HG02981 (cell line): Measurements from ENCODE around the gene EIF3B.
"Not testable (repeated sequence)": the region's sequence is repeated elsewhere in the genome, so short reads cannot be mapped to it uniquely, and the experiment has no call there.

Experiments used
- ATAC-seq: cut with Tn5 transposase; IDR thresholded peaks from one replicate; pipeline ENCODE4 v1.9.1; 2021; ENCODE audit warnings: mild to moderate bottlenecking, moderate library complexity; ENCODE audit not compliant: unreplicated experiment

EIF3B gene

GRCh38 chr7:2347351-2348063 lies 7.1 kb upstream of the EIF3B start:
- ATAC-seq, result not testable (repeated sequence)

GRCh38 chr7:2350055-2350454 lies 4.6 kb upstream of the EIF3B start:
- no peak for ATAC-seq

- no peak for ATAC-seq
These were observed 3.8 kb upstream of the EIF3B start for GRCh38 chr7:2350861-2351260.

- peak; percentile 3 for ATAC-seq
These were observed 1.3 kb upstream of the EIF3B start for GRCh38 chr7:2353113-2353935.

GRCh38 chr7:2353936-2354185 lies 766 bp upstream of the EIF3B start:
- peak; percentile 46 for ATAC-seq

- peak; percentile 7 for ATAC-seq
These were observed 495 bp downstream of the EIF3B start for GRCh38 chr7:2354939-2355704.

- no peak for ATAC-seq
These were observed 1.0 kb downstream of the EIF3B start for GRCh38 chr7:2355705-2356008.

GRCh38 chr7:2357165-2357564 lies 2.5 kb downstream of the EIF3B start:
- ATAC-seq, result no peak

GRCh38 chr7:2357571-2357970 lies 2.9 kb downstream of the EIF3B start:
- no peak for ATAC-seq

- no peak for ATAC-seq
These were observed 4.4 kb downstream of the EIF3B start for GRCh38 chr7:2358968-2359527.

GRCh38 chr7:2359610-2360009 lies 5.0 kb downstream of the EIF3B start:
- no peak for ATAC-seq

- ATAC-seq, result no peak
These were observed 6.2 kb downstream of the EIF3B start for GRCh38 chr7:2360796-2361195.

GRCh38 chr7:2362385-2363088 lies 7.9 kb downstream of the EIF3B start:
- ATAC-seq, result no peak

- ATAC-seq, result no peak
These were observed 14.5 kb downstream of the EIF3B start for GRCh38 chr7:2369139-2369538.

GRCh38 chr7:2371329-2371728 lies 16.7 kb downstream of the EIF3B start:
- ATAC-seq, result no peak

GRCh38 chr7:2372724-2373123 lies 18.1 kb downstream of the EIF3B start:
- ATAC-seq, result no peak

GRCh38 chr7:2373124-2373556 lies 18.5 kb downstream of the EIF3B start:
- no peak for ATAC-seq

- ATAC-seq, result no peak
These were observed 19.0 kb downstream of the EIF3B start for GRCh38 chr7:2373646-2374045.

- no peak for ATAC-seq
These were observed 19.8 kb downstream of the EIF3B start for GRCh38 chr7:2374401-2374800.

- ATAC-seq, result no peak
These were observed 20.5 kb downstream of the EIF3B start for GRCh38 chr7:2374830-2375728.
